Right atrium auricular region (tissue), 2 donors: ENCODE data around the gene TEAD1. TPM values are rescaled to one million over a fixed set of nuclear protein-coding genes. Genes with fewer than 3 reads are reported as not detected.

Source experiments
- DNase-seq: peaks from one replicate; pipeline ENCODE4 v3.0.0-alpha.2; 2019; ENCODE audit warnings: low spot score
- H3K27ac ChIP-seq, 2 donors: fragments of 200-600 bp; sonication (generic); 1 replicate in 1 of 2; 2 replicates in 1 of 2; pipeline ENCODE4 v1.5.1; 2016 to 2019
- H3K27me3 ChIP-seq, 2 donors: fragments of 200-600 bp; sonication (generic); one replicate each; pipeline versions ENCODE4 v1.5.1 to v1.6.0; 2017 to 2019
- H3K36me3 ChIP-seq: fragments of 200-600 bp; sonication (generic); one replicate; pipeline ENCODE4 v1.5.1; 2016
- H3K4me1 ChIP-seq, 2 donors: fragments of 200-600 bp; sonication (generic); one replicate each; pipeline versions ENCODE4 v1.5.1 to v1.6.0; 2017 to 2019
- H3K4me3 ChIP-seq, 2 donors: fragments of 200-600 bp; sonication (generic); 1 replicate in 1 of 2; 2 replicates in 1 of 2; pipeline ENCODE4 v1.5.1; 2017 to 2019; ENCODE audit warnings: mild to moderate bottlenecking in 1 of 2, moderate library complexity in 1 of 2
- H3K9me3 ChIP-seq, 2 donors: fragments of 200-600 bp; sonication (generic); one replicate each; pipeline ENCODE4 v1.5.1; 2019
- total RNA-seq, 2 donors: library from RNA; depleted of rRNA; stranded (reverse); fragments of >200 nt; gene quantifications; one replicate each; pipeline ENCODE4 v1.1.0, GENCODE V29; 2016
- TF ChIP-seq, protein P1 (sequence below), 2 donors: fragments of 200-600 bp; sonication (generic); IDR thresholded peaks; one replicate each; pipeline ENCODE4 v1.5.1; 2019; ENCODE audit warnings: antibody characterized with exemption in 2 of 2

TEAD1 gene
- total RNA-seq, 2 donors from 2014 or later: 73.8 to 99.8 TPM

- Histone ChIP-seq H3K27ac (no peak overlapping the region), H3K4me1 (peaks cover 0 to 79% of the 10 kb centered on the region in 2 donors)
Measured at GRCh38 chr11:12682737-12683500, 8.7 kb downstream of the TEAD1 start.

GRCh38 chr11:12683874-12684273 lies 9.7 kb downstream of the TEAD1 start:
- H3K27me3 ChIP-seq: no peaks in the 10 kb centered on the region
- peaks cover 0 to 81% of the 10 kb centered on the region in 2 donors for H3K4me1 ChIP-seq
- no peaks in the 10 kb centered on the region for H3K36me3 ChIP-seq
- TF ChIP-seq, protein P1, sequence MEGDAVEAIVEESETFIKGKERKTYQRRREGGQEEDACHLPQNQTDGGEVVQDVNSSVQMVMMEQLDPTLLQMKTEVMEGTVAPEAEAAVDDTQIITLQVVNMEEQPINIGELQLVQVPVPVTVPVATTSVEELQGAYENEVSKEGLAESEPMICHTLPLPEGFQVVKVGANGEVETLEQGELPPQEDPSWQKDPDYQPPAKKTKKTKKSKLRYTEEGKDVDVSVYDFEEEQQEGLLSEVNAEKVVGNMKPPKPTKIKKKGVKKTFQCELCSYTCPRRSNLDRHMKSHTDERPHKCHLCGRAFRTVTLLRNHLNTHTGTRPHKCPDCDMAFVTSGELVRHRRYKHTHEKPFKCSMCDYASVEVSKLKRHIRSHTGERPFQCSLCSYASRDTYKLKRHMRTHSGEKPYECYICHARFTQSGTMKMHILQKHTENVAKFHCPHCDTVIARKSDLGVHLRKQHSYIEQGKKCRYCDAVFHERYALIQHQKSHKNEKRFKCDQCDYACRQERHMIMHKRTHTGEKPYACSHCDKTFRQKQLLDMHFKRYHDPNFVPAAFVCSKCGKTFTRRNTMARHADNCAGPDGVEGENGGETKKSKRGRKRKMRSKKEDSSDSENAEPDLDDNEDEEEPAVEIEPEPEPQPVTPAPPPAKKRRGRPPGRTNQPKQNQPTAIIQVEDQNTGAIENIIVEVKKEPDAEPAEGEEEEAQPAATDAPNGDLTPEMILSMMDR (IDR thresholded peaks at IDR 0.05): no peak
- no peak overlapping the region for H3K4me3 ChIP-seq
- H3K9me3 ChIP-seq: no peaks in the 10 kb centered on the region
- no peak for DNase-seq
- H3K27ac ChIP-seq: no peak overlapping the region

More at GRCh38 chr11:12682737-12683500, 8.7 kb downstream of the TEAD1 start:
- no peak overlapping the region for H3K4me3 ChIP-seq
- DNase-seq: no peak
- H3K36me3 ChIP-seq: no peaks in the 10 kb centered on the region
- no peaks in the 10 kb centered on the region for H3K27me3 ChIP-seq
- H3K9me3 ChIP-seq: no peaks in the 10 kb centered on the region
- TF ChIP-seq, protein P1 (IDR thresholded peaks at IDR 0.05): no peak

DNA sequence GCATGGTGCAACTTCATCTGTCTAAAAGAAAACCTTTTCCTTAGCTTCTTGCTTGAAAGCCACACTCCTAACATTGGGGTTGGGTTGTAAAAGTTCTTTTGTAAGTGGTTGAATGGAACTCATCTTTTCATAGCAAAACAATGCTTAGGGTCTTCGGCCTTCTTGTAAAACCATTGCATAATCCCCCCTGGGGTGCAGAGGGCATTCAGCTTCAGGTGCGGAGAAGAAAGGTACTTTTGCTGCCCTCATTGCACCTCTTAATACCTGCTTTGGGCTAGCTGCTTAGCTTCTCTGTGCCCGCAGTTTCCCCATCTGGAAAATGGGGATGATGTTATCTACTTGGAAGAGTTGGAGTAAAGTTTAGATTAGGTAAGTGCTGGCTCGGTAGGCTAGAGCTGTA lies 10.1 kb downstream of the TEAD1 start:
- Histone ChIP-seq H3K4me3 (no peak overlapping the region), H3K9me3 (no peaks in the 10 kb centered on the region), H3K36me3 (no peaks in the 10 kb centered on the region), H3K4me1 (peaks cover 0 to 81% of the 10 kb centered on the region in 2 donors), H3K27me3 (no peaks in the 10 kb centered on the region), H3K27ac (no peak overlapping the region)
- no peak for DNase-seq
- TF ChIP-seq, protein P1 (IDR thresholded peaks at IDR 0.05): no peak

DNA sequence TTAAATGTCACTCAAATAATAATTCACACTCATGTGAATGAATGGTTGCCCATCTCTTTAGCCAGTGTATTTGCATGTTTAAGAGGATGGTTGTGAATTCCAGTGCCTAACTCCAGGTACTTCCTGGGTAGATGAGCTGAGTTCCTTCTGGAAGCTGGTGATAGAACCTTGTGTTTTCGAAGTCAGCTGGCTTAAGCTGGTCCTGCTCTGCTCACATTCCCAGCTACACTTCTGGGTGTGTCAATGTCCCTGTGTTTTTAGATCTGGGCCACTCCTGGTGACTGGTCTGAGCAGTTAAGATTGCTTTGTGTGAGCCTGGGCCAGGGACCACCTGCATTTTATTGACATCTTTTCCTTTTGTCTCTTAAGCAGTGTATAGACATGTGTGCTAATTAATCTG lies 10.6 kb downstream of the TEAD1 start:
- Histone ChIP-seq H3K4me3 (no peak overlapping the region), H3K27me3 (no peaks in the 10 kb centered on the region), H3K4me1 (peaks cover 0 to 81% of the 10 kb centered on the region in 2 donors), H3K9me3 (no peaks in the 10 kb centered on the region), H3K36me3 (no peaks in the 10 kb centered on the region), H3K27ac (no peak overlapping the region)
- no peak for DNase-seq
- TF ChIP-seq, protein P1 (IDR thresholded peaks at IDR 0.05): no peak

DNA sequence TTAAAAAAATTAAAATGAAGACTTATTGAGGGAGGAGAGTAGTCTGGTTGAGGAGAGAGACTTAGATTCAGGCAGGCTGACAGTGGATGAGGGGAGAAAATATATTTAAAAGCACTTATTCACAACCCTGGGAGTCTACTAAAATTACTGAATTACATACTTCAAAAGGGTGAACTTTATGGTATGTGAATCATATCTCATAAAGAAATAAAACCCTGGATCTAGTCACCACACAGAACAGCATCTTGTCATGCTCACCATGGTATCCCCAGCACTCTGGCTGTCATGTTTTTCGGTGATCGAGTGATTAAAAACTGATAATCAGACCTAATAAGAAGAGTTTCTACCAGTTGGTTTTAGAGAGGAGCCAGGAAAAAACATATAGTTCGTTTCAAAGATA lies 11.0 kb downstream of the TEAD1 start:
- no peaks in the 10 kb centered on the region for H3K36me3 ChIP-seq
- DNase-seq: no peak
- no peak overlapping the region for H3K4me3 ChIP-seq
- no peaks in the 10 kb centered on the region for H3K9me3 ChIP-seq
- no peaks in the 10 kb centered on the region for H3K27me3 ChIP-seq
- TF ChIP-seq, protein P1 (IDR thresholded peaks at IDR 0.05): no peak
- no peak overlapping the region for H3K27ac ChIP-seq
- peaks cover 0 to 78% of the 10 kb centered on the region in 2 donors for H3K4me1 ChIP-seq
